ENCODE results near the gene HRH1. TPM values are rescaled to one million over a fixed set of nuclear protein-coding genes. Genes with fewer than 3 reads are reported as not detected.

Gene HRH1
- total and polyA plus RNA-seq, 2 of the 13 experiments (the other 11 are each of a cell fraction or from before 2014, with no cell fraction given): not detected

DNA sequence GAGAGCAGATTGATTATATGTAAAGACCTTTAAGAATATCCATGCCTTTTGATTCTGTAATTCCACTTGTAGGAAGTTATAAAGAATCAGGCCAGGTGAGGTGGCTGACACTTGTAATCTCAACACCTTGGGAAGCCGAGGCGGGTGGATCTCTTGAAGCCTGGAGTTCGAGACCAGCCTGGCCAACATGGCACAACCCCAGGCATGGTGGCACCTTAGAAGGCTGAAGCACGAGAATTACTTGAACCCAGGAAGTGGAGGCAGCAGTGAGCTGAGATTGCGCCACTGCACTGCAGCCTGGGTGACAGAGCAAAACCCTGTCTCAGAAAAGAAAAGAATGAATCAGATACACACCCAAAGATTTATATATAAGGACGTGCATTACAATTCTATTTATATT is 33.9 kb downstream of the HRH1 start:
- no peak overlapping the region for H3K4me3 ChIP-seq (replicated peaks in 1 of 3; ENCODE audit: insufficient read depth in 1 of 3, low read depth in 2 of 3, low read length in 3 of 3)
- no TSS peak for BruUV-seq (replicated peaks)
- TF ChIP-seq KLF11 (CRISPR knock-in tag; IDR thresholded peaks at IDR 0.05): no peak
- no peak for TF ChIP-seq KMT2A (CRISPR knock-in tag; IDR thresholded peaks at IDR 0.05)
- no peak for TF ChIP-seq CHCHD3 (CRISPR knock-in tag; IDR thresholded peaks at IDR 0.05)
- no peak overlapping the region for H3K4me2 ChIP-seq (ENCODE audit: low read depth, low read length)
- H3K4me1 ChIP-seq (ENCODE audit: insufficient read depth, low read length): no peaks in the 10 kb centered on the region
- H3K9ac ChIP-seq (ENCODE audit: insufficient read depth, low read depth, low read length): no peak overlapping the region
- WGBS (ENCODE audit: low lambda C conversion rate): 16% methylated on average over 6 of the region's 6 CpGs
- H3K36me3 ChIP-seq (replicated peaks in 1 of 2; ENCODE audit: control insufficient read depth in 1 of 2, insufficient read depth in 2 of 2, low read length in 2 of 2): no peaks in the 10 kb centered on the region
- H3K9me3 ChIP-seq (ENCODE audit: low read length): no peaks in the 10 kb centered on the region
- CTCF ChIA-PET (ENCODE audit: low intra/inter-chr PET ratio, low total read pairs): no interaction called here
- H4K20me1 ChIP-seq (ENCODE audit: insufficient read depth, low read length): no peaks in the 10 kb centered on the region
- DNase-seq (ENCODE audit: low spot score): no peak
- peaks cover 0 to 20% of the 10 kb centered on the region in 2 experiments; a peak in 3 of 5 replicates for H3K27me3 ChIP-seq (ENCODE audit: control insufficient read depth in 1 of 2, insufficient read depth in 2 of 2, low read length in 2 of 2)
- H2AFZ ChIP-seq (ENCODE audit: low read length): no peak overlapping the region
- H3K79me2 ChIP-seq (ENCODE audit: insufficient read depth, low read length): no peaks in the 10 kb centered on the region
- no peak for ATAC-seq
- in situ Hi-C loops (cut with HindIII; ENCODE audit: extremely low pct_ligation_motif_present, low pct_unique_long_range_greater_than_20kb) (no loop called here), intact Hi-C loops (cut with micrococcal nuclease; ENCODE audit: unreplicated experiment) (no loop called here)
- FAIRE-seq: no peak
- POLR2A ChIA-PET: no interaction called here
- H3K27ac ChIP-seq (ENCODE audit: extremely low read length, insufficient read depth, low read length): no peak overlapping the region

DNA sequence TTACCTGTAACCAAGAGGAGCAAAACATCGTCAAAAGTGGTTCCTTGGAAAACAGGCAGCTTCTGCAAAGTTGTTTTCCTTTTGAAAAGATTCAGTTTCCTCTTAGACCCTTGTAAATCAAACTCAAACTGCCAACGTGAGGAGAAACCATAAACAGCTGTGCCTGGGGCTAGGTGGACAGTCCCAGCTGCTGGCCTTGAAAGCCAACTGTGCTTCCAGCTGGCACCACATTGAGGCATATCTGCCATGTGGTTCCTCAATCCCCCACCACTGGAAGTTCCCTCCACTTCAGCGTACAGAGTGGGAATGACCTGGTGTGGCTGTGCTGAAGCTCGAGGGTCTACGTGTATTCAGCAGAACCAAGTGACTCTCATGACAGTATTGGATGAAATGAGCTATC is 40.9 kb downstream of the HRH1 start:
- H3K4me3 ChIP-seq (replicated peaks in 1 of 3; ENCODE audit: insufficient read depth in 1 of 3, low read depth in 2 of 3, low read length in 3 of 3): no peak overlapping the region
- H3K9me3 ChIP-seq (ENCODE audit: low read length): no peaks in the 10 kb centered on the region
- H3K9ac ChIP-seq (ENCODE audit: insufficient read depth, low read depth, low read length): no peak overlapping the region
- DNase-seq (ENCODE audit: low spot score): no peak
- H3K27me3 ChIP-seq (ENCODE audit: control insufficient read depth in 1 of 2, insufficient read depth in 2 of 2, low read length in 2 of 2): peaks cover 0 to 20% of the 10 kb centered on the region in 2 experiments; a peak in 2 of 5 replicates
- in situ Hi-C loops (cut with HindIII; ENCODE audit: extremely low pct_ligation_motif_present, low pct_unique_long_range_greater_than_20kb) (no loop called here), intact Hi-C loops (cut with micrococcal nuclease; ENCODE audit: unreplicated experiment) (no loop called here)
- ChIA-PET CTCF (ENCODE audit: low intra/inter-chr PET ratio, low total read pairs) (no interaction called here), POLR2A (no interaction called here)
- no peak for ATAC-seq
- no peaks in the 10 kb centered on the region for H3K79me2 ChIP-seq (ENCODE audit: insufficient read depth, low read length)
- no TSS peak for BruUV-seq (replicated peaks)
- H2AFZ ChIP-seq (ENCODE audit: low read length): no peak overlapping the region
- no peak overlapping the region for H3K4me2 ChIP-seq (ENCODE audit: low read depth, low read length)
- WGBS (ENCODE audit: low lambda C conversion rate): 4% methylated on average over 4 of the region's 5 CpGs
- no peaks in the 10 kb centered on the region for H3K4me1 ChIP-seq (ENCODE audit: insufficient read depth, low read length)
- FAIRE-seq: no peak
- H4K20me1 ChIP-seq (ENCODE audit: insufficient read depth, low read length): no peaks in the 10 kb centered on the region
- no peak overlapping the region for H3K27ac ChIP-seq (ENCODE audit: extremely low read length, insufficient read depth, low read length)
- H3K36me3 ChIP-seq (replicated peaks in 1 of 2; ENCODE audit: control insufficient read depth in 1 of 2, insufficient read depth in 2 of 2, low read length in 2 of 2): no peaks in the 10 kb centered on the region
- TF ChIP-seq, protein P1, sequence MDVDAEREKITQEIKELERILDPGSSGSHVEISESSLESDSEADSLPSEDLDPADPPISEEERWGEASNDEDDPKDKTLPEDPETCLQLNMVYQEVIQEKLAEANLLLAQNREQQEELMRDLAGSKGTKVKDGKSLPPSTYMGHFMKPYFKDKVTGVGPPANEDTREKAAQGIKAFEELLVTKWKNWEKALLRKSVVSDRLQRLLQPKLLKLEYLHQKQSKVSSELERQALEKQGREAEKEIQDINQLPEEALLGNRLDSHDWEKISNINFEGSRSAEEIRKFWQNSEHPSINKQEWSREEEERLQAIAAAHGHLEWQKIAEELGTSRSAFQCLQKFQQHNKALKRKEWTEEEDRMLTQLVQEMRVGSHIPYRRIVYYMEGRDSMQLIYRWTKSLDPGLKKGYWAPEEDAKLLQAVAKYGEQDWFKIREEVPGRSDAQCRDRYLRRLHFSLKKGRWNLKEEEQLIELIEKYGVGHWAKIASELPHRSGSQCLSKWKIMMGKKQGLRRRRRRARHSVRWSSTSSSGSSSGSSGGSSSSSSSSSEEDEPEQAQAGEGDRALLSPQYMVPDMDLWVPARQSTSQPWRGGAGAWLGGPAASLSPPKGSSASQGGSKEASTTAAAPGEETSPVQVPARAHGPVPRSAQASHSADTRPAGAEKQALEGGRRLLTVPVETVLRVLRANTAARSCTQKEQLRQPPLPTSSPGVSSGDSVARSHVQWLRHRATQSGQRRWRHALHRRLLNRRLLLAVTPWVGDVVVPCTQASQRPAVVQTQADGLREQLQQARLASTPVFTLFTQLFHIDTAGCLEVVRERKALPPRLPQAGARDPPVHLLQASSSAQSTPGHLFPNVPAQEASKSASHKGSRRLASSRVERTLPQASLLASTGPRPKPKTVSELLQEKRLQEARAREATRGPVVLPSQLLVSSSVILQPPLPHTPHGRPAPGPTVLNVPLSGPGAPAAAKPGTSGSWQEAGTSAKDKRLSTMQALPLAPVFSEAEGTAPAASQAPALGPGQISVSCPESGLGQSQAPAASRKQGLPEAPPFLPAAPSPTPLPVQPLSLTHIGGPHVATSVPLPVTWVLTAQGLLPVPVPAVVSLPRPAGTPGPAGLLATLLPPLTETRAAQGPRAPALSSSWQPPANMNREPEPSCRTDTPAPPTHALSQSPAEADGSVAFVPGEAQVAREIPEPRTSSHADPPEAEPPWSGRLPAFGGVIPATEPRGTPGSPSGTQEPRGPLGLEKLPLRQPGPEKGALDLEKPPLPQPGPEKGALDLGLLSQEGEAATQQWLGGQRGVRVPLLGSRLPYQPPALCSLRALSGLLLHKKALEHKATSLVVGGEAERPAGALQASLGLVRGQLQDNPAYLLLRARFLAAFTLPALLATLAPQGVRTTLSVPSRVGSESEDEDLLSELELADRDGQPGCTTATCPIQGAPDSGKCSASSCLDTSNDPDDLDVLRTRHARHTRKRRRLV (CRISPR knock-in tag; IDR thresholded peaks at IDR 0.05): no peak
- TF ChIP-seq RBM39 (IDR thresholded peaks at IDR 0.05; ENCODE audit: low read depth, low read length, poor library complexity, severe bottlenecking): no peak
- TF ChIP-seq CBX5 (CRISPR knock-in tag; IDR thresholded peaks at IDR 0.05; ENCODE audit: borderline replicate concordance): no peak
- no peak for TF ChIP-seq ZNF788 (CRISPR knock-in tag; IDR thresholded peaks at IDR 0.05; ENCODE audit: borderline replicate concordance)
- TF ChIP-seq, protein P2, sequence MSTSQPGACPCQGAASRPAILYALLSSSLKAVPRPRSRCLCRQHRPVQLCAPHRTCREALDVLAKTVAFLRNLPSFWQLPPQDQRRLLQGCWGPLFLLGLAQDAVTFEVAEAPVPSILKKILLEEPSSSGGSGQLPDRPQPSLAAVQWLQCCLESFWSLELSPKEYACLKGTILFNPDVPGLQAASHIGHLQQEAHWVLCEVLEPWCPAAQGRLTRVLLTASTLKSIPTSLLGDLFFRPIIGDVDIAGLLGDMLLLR (CRISPR knock-in tag; IDR thresholded peaks at IDR 0.05): no peak
- no peak for TF ChIP-seq HHEX (CRISPR knock-in tag; IDR thresholded peaks at IDR 0.05)
- no peak for TF ChIP-seq ZNF292 (CRISPR knock-in tag; IDR thresholded peaks at IDR 0.05; ENCODE audit: borderline replicate concordance, low read depth)
- no peak for TF ChIP-seq TEAD2 (CRISPR knock-in tag; IDR thresholded peaks at IDR 0.05)
- TF ChIP-seq HNRNPH1 (optimal IDR thresholded peaks at IDR 0.05; ENCODE audit: low read depth, low read length): no peak
- no peak for TF ChIP-seq SIN3A (IDR thresholded peaks at IDR 0.05; ENCODE audit: borderline replicate concordance, low read depth, low read length)
- TF ChIP-seq MLLT10 (CRISPR knock-in tag; IDR thresholded peaks at IDR 0.05): no peak
